ENCODE data around the gene INSL3.

The INSL3 gene

GRCh38 chr19:17796838-17797423 lies 24.4 kb downstream of the INSL3 start:
- Histone ChIP-seq H3K9ac (no peak overlapping the region), H3K4me3 (ENCODE audit: low read depth, low read length) (no peak overlapping the region), H3K27ac (no peak overlapping the region), H3K27me3 (ENCODE audit: control insufficient read depth, insufficient read depth, low read length) (no peaks in the 10 kb centered on the region), H3K9me3 (ENCODE audit: control insufficient read depth, low read length) (no peaks in the 10 kb centered on the region), H2AFZ (no peak overlapping the region), H3K36me3 (ENCODE audit: control insufficient read depth, insufficient read depth, low read length) (no peaks in the 10 kb centered on the region), H3K4me1 (peaks cover 2% of the 10 kb centered on the region), H3K4me2 (ENCODE audit: low read length) (no peak overlapping the region), H3K79me2 (no peaks in the 10 kb centered on the region)
- no peak for TF ChIP-seq CTCF (IDR thresholded peaks at IDR 0.05)

- Histone ChIP-seq H3K79me2 (no peaks in the 10 kb centered on the region), H3K36me3 (ENCODE audit: control insufficient read depth, insufficient read depth, low read length) (no peaks in the 10 kb centered on the region), H3K9me3 (ENCODE audit: control insufficient read depth, low read length) (no peaks in the 10 kb centered on the region), H3K27ac (no peak overlapping the region), H3K4me1 (peaks cover 7% of the 10 kb centered on the region), H3K27me3 (ENCODE audit: control insufficient read depth, insufficient read depth, low read length) (no peaks in the 10 kb centered on the region), H2AFZ (no peak overlapping the region), H3K9ac (no peak overlapping the region), H3K4me3 (ENCODE audit: low read depth, low read length) (no peak overlapping the region), H3K4me2 (ENCODE audit: low read length) (no peak overlapping the region)
- no peak for TF ChIP-seq CTCF (IDR thresholded peaks at IDR 0.05)
These were observed 25.1 kb downstream of the INSL3 start for GRCh38 chr19:17796013-17796837.

GRCh38 chr19:17795495-17795856 lies 25.8 kb downstream of the INSL3 start:
- Histone ChIP-seq H2AFZ (no peak overlapping the region), H3K36me3 (ENCODE audit: control insufficient read depth, insufficient read depth, low read length) (no peaks in the 10 kb centered on the region), H3K4me3 (ENCODE audit: low read depth, low read length) (no peak overlapping the region), H3K4me1 (peaks cover 7% of the 10 kb centered on the region), H3K27me3 (ENCODE audit: control insufficient read depth, insufficient read depth, low read length) (no peaks in the 10 kb centered on the region), H3K79me2 (no peaks in the 10 kb centered on the region), H3K9ac (no peak overlapping the region), H3K27ac (no peak overlapping the region), H3K9me3 (ENCODE audit: control insufficient read depth, low read length) (no peaks in the 10 kb centered on the region), H3K4me2 (ENCODE audit: low read length) (no peak overlapping the region)
- no peak for TF ChIP-seq CTCF (IDR thresholded peaks at IDR 0.05)

- Histone ChIP-seq H3K4me3 (ENCODE audit: low read depth, low read length) (no peak within 1 kb of the TSS), H3K4me2 (ENCODE audit: low read length) (no peak within 1 kb of the TSS), H3K9ac (no peak within 1 kb of the TSS), H3K9me3 (ENCODE audit: control insufficient read depth, low read length) (no peaks in the 10 kb centered on the region), H3K27ac (no peak within 1 kb of the TSS), H3K27me3 (ENCODE audit: control insufficient read depth, insufficient read depth, low read length) (no peaks in the 10 kb centered on the region), H2AFZ (peak within 1 kb of the TSS; percentile 58), H3K4me1 (peaks cover 7% of the 10 kb centered on the region), H3K36me3 (ENCODE audit: control insufficient read depth, insufficient read depth, low read length) (no peaks in the 10 kb centered on the region), H3K79me2 (no peaks in the 10 kb centered on the region)
- TF ChIP-seq CTCF (IDR thresholded peaks at IDR 0.05) = no peak
These were observed 26.4 kb downstream of the INSL3 start, which contains the start of gene B3GNT3 for GRCh38 chr19:17794731-17795494. B3GNT3 (plus strand) TSS chr19:17795138; CDS start chr19:17807808, 12,670 bp downstream.

Measured in parathyroid adenoma (tissue), 2 donors.